Measurements from ENCODE around the gene KRT76. TPM values are rescaled to one million over a fixed set of nuclear protein-coding genes. Genes with fewer than 3 reads are reported as not detected.

Gene KRT76
- total RNA-seq, 1 experiment from 2014 or later, result not detected

DNA sequence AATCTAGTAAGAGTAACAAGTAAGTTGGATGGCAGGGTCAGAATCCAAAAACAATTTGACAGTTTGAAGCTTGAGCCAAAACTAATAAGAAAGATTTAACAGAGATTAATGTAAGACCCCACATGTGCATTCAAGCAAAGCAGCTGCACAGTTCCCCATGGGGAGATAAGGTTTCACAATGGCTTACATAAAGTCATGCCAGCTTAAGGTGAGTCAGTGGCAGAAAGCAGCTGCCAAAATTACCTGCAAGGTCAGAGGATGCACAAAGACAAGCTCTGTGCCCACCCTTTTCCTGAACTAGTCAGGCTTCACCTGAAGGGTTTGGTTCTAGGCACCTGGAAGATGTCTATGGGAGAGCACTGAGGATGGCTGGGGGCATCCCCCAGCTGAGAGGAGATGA lies 37.2 kb downstream of the KRT76 start:
- H4K91ac ChIP-seq (ENCODE audit: insufficient read length, low read depth, low read length), result no peak overlapping the region
- no peak overlapping the region for H3K4me2 ChIP-seq (ENCODE audit: insufficient read depth, insufficient read length, low read length)
- Mint-ChIP-seq H3K9me3 (no peaks in the 10 kb centered on the region), H3K4me3 (no peak overlapping the region), H3K4me1 (peaks cover 4% of the 10 kb centered on the region in 2 experiments; a peak in 3 of 4 replicates), H3K27me3 (ENCODE audit: low read depth) (peaks cover 54% of the 10 kb centered on the region), H3K27ac (no peak overlapping the region), H3K36me3 (ENCODE audit: insufficient read depth in 1 of 3, low read depth in 3 of 3) (no peaks in the 10 kb centered on the region)
- no peak overlapping the region for H2AK5ac ChIP-seq (ENCODE audit: insufficient read length, low read length)
- H3K4ac ChIP-seq (ENCODE audit: low read depth, low read length), result no peak overlapping the region
- no peak overlapping the region for H4K8ac ChIP-seq (replicated peaks; ENCODE audit: insufficient read length, low read depth, low read length)
- H3K18ac ChIP-seq (ENCODE audit: insufficient read length, low read depth, low read length), result no peak overlapping the region
- no peak overlapping the region for H3K23ac ChIP-seq (ENCODE audit: insufficient read length, low read depth, low read length)
- H3T11ph ChIP-seq (ENCODE audit: low read length), result no peak overlapping the region
- no peaks in the 10 kb centered on the region for H3K4me1 ChIP-seq (ENCODE audit: insufficient read depth, low read length)
- H2BK120ac ChIP-seq (ENCODE audit: low read depth, low read length, poor library complexity, severe bottlenecking), result no peak overlapping the region
- H2AFZ ChIP-seq (ENCODE audit: low read length), result no peak overlapping the region
- no peak overlapping the region for H2BK20ac ChIP-seq (ENCODE audit: low read depth, low read length, poor library complexity, severe bottlenecking)
- H3K23me2 ChIP-seq (ENCODE audit: insufficient read length, low read depth, low read length, poor library complexity, severe bottlenecking), result no peaks in the 10 kb centered on the region
- H3K27me3 ChIP-seq (ENCODE audit: insufficient read depth, low read length), result no peaks in the 10 kb centered on the region
- H3K79me1 ChIP-seq (ENCODE audit: insufficient read depth, low read depth, low read length, poor library complexity, severe bottlenecking), result no peaks in the 10 kb centered on the region
- H3K14ac ChIP-seq (ENCODE audit: insufficient read depth, low read length), result no peak overlapping the region
- no peak for DNase-seq
- no peak overlapping the region for H2BK5ac ChIP-seq (ENCODE audit: insufficient read length, low read length)
- TF ChIP-seq, protein P1, sequence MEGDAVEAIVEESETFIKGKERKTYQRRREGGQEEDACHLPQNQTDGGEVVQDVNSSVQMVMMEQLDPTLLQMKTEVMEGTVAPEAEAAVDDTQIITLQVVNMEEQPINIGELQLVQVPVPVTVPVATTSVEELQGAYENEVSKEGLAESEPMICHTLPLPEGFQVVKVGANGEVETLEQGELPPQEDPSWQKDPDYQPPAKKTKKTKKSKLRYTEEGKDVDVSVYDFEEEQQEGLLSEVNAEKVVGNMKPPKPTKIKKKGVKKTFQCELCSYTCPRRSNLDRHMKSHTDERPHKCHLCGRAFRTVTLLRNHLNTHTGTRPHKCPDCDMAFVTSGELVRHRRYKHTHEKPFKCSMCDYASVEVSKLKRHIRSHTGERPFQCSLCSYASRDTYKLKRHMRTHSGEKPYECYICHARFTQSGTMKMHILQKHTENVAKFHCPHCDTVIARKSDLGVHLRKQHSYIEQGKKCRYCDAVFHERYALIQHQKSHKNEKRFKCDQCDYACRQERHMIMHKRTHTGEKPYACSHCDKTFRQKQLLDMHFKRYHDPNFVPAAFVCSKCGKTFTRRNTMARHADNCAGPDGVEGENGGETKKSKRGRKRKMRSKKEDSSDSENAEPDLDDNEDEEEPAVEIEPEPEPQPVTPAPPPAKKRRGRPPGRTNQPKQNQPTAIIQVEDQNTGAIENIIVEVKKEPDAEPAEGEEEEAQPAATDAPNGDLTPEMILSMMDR (conservative IDR thresholded peaks at IDR 0.05), result no peak
- no peak overlapping the region for H3K9ac ChIP-seq (ENCODE audit: extremely low read depth, insufficient read length, low read length)
- H3K9me3 ChIP-seq (ENCODE audit: control insufficient read depth, low read depth, low read length), result no peaks in the 10 kb centered on the region
- no peaks in the 10 kb centered on the region for H3K79me2 ChIP-seq (ENCODE audit: insufficient read depth, low read length)
- no peak overlapping the region for H2BK12ac ChIP-seq (ENCODE audit: insufficient read length, low read depth, low read length)
- H4K5ac ChIP-seq (ENCODE audit: insufficient read length, low read depth, low read length), result no peak overlapping the region
- H2BK15ac ChIP-seq (ENCODE audit: low read depth, low read length), result no peak overlapping the region
- no peaks in the 10 kb centered on the region for H4K20me1 ChIP-seq (ENCODE audit: control insufficient read depth, insufficient read depth, insufficient read length)
- H3K27ac ChIP-seq (ENCODE audit: insufficient read length, low read depth, low read length), result no peak overlapping the region
- no peak overlapping the region for H3K56ac ChIP-seq (ENCODE audit: insufficient read length, low read depth, low read length)

All from H9 (cell line).